GM19240 (cell line): ENCODE measurements around the gene CCZ1B.
"Not testable (repeated sequence)": the region's sequence is repeated elsewhere in the genome, so short reads cannot be mapped to it uniquely, and the experiment has no call there.

Source experiments
- DNase-seq: peaks from one replicate; pipeline ENCODE4 v3.0.0; 2011; ENCODE audit warnings: low spot score; ENCODE audit not compliant: insufficient read length

CCZ1B gene

GRCh38 chr7:6749335-6749734, 76.7 kb downstream of the CCZ1B start:
- not testable (repeated sequence) for DNase-seq
